HepG2 (cell line): ENCODE data around the gene GTF2A1. TPM values are rescaled to one million over a fixed set of nuclear protein-coding genes. Genes with fewer than 3 reads are reported as not detected.

ENCODE experiments used
- ADNP ChIP-seq: sonication (generic); formaldehyde crosslinking; IDR thresholded peaks from 2 replicates; pipeline ENCODE4 v1.4.0; 2020; ENCODE audit warnings: missing genetic modification reagents
- CC2D1A ChIP-seq: sonication (generic); formaldehyde crosslinking; IDR thresholded peaks from 2 replicates; pipeline ENCODE4 v1.8.1; 2023; ENCODE audit warnings: mild to moderate bottlenecking, missing genetic modification reagents
- ELF3 ChIP-seq: IDR thresholded peaks from 2 replicates; pipeline ENCODE4 v1.6.1; 2016; ENCODE audit warnings: missing genetic modification reagents, missing compliant biosample characterization
- IKZF4 ChIP-seq: sonication (generic); formaldehyde crosslinking; IDR thresholded peaks from 2 replicates; pipeline ENCODE4 v1.5.1; 2020; ENCODE audit warnings: borderline replicate concordance, mild to moderate bottlenecking, low read depth, missing genetic modification reagents; ENCODE audit errors: not compliant biosample characterization
- KMT2A ChIP-seq: sonication (generic); formaldehyde crosslinking; IDR thresholded peaks from 2 replicates; pipeline ENCODE4 v1.4.0; 2020; ENCODE audit warnings: missing genetic modification reagents
- MATR3 ChIP-seq: sonication (generic); formaldehyde crosslinking; IDR thresholded peaks from 2 replicates; pipeline ENCODE4 v1.4.0; 2020; ENCODE audit warnings: missing genetic modification reagents
- MBNL3 ChIP-seq: fragments of 250-450 bp; sonication (Bioruptor Pico); conservative IDR thresholded peaks from 2 replicates; pipeline ENCODE4 v1.8.0; 2022; ENCODE audit warnings: mild to moderate bottlenecking, inconsistent platforms
- MXI1 ChIP-seq: IDR thresholded peaks from 3 replicates; pipeline ENCODE4 v1.6.1; 2012; ENCODE audit warnings: low read depth, low read length, inconsistent platforms, borderline replicate concordance
- NCOA1 ChIP-seq: sonication (generic); formaldehyde crosslinking; IDR thresholded peaks from 2 replicates; pipeline ENCODE4 v1.9.0; 2021; ENCODE audit warnings: missing genetic modification reagents
- PRPF4 ChIP-seq: fragments of 200-400 bp; formaldehyde crosslinking; IDR thresholded peaks from 2 replicates; pipeline ENCODE4 v1.6.1; 2016; ENCODE audit warnings: low read length, low read depth; ENCODE audit not compliant: poor library complexity, severe bottlenecking
- RAD51 ChIP-seq: fragments of 450-650 bp; IDR thresholded peaks from 2 replicates; pipeline ENCODE4 v1.6.1; 2016; ENCODE audit warnings: borderline replicate concordance
- SKI ChIP-seq: fragments of 450-650 bp; IDR thresholded peaks from one replicate; pipeline ENCODE4 v1.6.1; 2018; ENCODE audit warnings: mild to moderate bottlenecking; ENCODE audit not compliant: partially characterized antibody
- ZNF546 ChIP-seq: sonication (generic); formaldehyde crosslinking; conservative IDR thresholded peaks from 2 replicates; pipeline ENCODE4 v1.8.1; 2023; ENCODE audit warnings: mild to moderate bottlenecking, missing genetic modification reagents
- ZNF782 ChIP-seq: sonication (generic); formaldehyde crosslinking; IDR thresholded peaks from 2 replicates; pipeline ENCODE4 v1.4.0; 2020; ENCODE audit warnings: missing genetic modification reagents, mild to moderate bottlenecking, borderline replicate concordance
- ZNF850 ChIP-seq: sonication (generic); formaldehyde crosslinking; conservative IDR thresholded peaks from 2 replicates; pipeline ENCODE4 v1.9.0; 2021; ENCODE audit warnings: mild to moderate bottlenecking, missing genetic modification reagents
- polyA plus RNA-seq, 8 experiments: library from polyadenylated mRNA; depleted of rRNA in 3 of 8; stranded (reverse) in 7 of 8; unstranded in 1 of 8; fragments of >200 nt; fragmentation: Illumina TruSeq in 4 of 8; extraction: Trizol in 4 of 8; gene quantifications; 2 replicates each; pipeline versions ENCODE4 v1.2.1 to v1.2.3, GENCODE V29; 2011 to 2016; ENCODE audit warnings: low read depth in 4 of 8, missing spikeins in 1 of 8, mixed read lengths in 1 of 8; ENCODE audit not compliant: insufficient read depth in 1 of 8
- total RNA-seq, 5 experiments: library from RNA; depleted of rRNA; stranded (reverse); fragments of >200 nt; fragmentation: Illumina TruSeq; extraction: Trizol; gene quantifications; 2 replicates each; pipeline ENCODE4 v1.2.3, GENCODE V29; 2016; ENCODE audit warnings: low read depth in 1 of 5
- TF ChIP-seq, protein P1 (sequence below): sonication (generic); formaldehyde crosslinking; IDR thresholded peaks from 2 replicates; pipeline ENCODE4 v1.4.0; 2020; ENCODE audit warnings: missing genetic modification reagents, borderline replicate concordance
- TF ChIP-seq, protein P2 (sequence below): IDR thresholded peaks from 2 replicates; pipeline ENCODE4 v1.6.1; 2016; ENCODE audit warnings: mild to moderate bottlenecking
- TF ChIP-seq, protein P3 (sequence below): sonication (generic); formaldehyde crosslinking; IDR thresholded peaks from 2 replicates; pipeline ENCODE4 v1.5.0; 2020; ENCODE audit warnings: mild to moderate bottlenecking, missing genetic modification reagents, borderline replicate concordance
- TF ChIP-seq, protein P4 (sequence below): sonication (generic); formaldehyde crosslinking; IDR thresholded peaks from 2 replicates; pipeline ENCODE4 v1.5.0; 2020; ENCODE audit warnings: missing genetic modification reagents, mild to moderate bottlenecking, borderline replicate concordance
- TF ChIP-seq, protein P5 (sequence below): sonication (generic); formaldehyde crosslinking; IDR thresholded peaks from 2 replicates; pipeline ENCODE4 v1.4.0; 2020; ENCODE audit warnings: mild to moderate bottlenecking, missing genetic modification reagents

The GTF2A1 gene
- total and polyA plus RNA-seq, 2 of the 13 experiments (the other 11 are each of a cell fraction or from before 2014, with no cell fraction given) = 14.9 to 17.5 TPM

DNA sequence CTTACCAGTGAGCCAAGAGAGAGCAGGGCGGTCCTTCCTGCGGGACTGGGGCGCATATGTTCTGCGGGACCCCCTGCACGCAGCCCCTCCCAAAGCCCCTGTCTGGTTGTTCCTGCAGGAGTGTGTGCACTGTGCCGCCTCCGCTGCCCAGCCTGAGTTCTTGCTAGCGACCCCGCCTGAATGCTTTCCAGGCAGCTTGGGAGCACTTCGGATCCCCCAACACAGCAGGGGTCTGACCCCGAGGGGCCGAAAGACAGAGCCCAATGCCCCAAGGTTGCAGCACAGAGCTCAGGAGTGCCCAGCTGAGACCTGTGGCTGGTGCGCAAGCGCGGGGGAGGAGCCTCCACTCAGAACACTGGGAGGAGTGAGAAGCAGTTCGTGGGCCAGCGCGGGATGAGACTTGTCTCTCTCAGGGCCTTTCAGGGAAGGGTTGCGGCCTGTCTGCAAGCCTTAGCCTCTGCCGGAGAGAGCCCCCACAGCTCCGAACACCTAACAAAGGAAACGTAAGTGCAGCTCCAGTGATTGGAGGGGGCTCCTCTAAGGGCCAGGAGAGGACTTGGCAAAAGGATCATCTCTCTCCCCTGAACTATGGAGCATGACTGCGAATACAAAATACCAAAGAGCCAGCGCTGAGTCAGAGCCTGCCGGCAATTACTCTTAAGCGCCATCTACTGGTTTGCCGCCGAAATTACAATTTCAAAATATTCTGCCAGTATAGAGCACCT is 50.5 kb downstream of the GTF2A1 start (continued):
- TF ChIP-seq, protein P1, sequence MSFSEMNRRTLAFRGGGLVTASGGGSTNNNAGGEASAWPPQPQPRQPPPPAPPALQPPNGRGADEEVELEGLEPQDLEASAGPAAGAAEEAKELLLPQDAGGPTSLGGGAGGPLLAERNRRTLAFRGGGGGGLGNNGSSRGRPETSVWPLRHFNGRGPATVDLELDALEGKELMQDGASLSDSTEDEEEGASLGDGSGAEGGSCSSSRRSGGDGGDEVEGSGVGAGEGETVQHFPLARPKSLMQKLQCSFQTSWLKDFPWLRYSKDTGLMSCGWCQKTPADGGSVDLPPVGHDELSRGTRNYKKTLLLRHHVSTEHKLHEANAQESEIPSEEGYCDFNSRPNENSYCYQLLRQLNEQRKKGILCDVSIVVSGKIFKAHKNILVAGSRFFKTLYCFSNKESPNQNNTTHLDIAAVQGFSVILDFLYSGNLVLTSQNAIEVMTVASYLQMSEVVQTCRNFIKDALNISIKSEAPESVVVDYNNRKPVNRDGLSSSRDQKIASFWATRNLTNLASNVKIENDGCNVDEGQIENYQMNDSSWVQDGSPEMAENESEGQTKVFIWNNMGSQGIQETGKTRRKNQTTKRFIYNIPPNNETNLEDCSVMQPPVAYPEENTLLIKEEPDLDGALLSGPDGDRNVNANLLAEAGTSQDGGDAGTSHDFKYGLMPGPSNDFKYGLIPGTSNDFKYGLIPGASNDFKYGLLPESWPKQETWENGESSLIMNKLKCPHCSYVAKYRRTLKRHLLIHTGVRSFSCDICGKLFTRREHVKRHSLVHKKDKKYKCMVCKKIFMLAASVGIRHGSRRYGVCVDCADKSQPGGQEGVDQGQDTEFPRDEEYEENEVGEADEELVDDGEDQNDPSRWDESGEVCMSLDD (CRISPR knock-in tag) = no peak
- TF ChIP-seq ZNF546 (CRISPR knock-in tag) (peak; percentile 61; the same call in 1 of the 2 replicates), RAD51 (no peak), ZNF850 (CRISPR knock-in tag) (no peak), MBNL3 (CRISPR knock-in tag) (no peak), ELF3 (peak; percentile 16; the same call in 1 of the 2 replicates), NCOA1 (peak; percentile 84; the same call in 1 of the 2 replicates), IKZF4 (CRISPR knock-in tag) (no peak), PRPF4 (no peak), SKI (no peak), MXI1 (0 out of 3 replicates have a peak, but pooled peaks have one; percentile 13), ZNF782 (CRISPR knock-in tag) (peak; percentile 78; the same call in 1 of the 2 replicates), KMT2A (peak; percentile 24; the same call in 1 of the 2 replicates), MATR3 (CRISPR knock-in tag) (no peak), ADNP (CRISPR knock-in tag) (no peak), CC2D1A (CRISPR knock-in tag) (no peak)
- TF ChIP-seq, protein P2, sequence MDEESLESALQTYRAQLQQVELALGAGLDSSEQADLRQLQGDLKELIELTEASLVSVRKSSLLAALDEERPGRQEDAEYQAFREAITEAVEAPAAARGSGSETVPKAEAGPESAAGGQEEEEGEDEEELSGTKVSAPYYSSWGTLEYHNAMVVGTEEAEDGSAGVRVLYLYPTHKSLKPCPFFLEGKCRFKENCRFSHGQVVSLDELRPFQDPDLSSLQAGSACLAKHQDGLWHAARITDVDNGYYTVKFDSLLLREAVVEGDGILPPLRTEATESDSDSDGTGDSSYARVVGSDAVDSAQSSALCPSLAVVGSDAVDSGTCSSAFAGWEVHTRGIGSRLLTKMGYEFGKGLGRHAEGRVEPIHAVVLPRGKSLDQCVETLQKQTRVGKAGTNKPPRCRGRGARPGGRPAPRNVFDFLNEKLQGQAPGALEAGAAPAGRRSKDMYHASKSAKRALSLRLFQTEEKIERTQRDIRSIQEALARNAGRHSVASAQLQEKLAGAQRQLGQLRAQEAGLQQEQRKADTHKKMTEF (CRISPR knock-in tag) = peak; percentile 28; the same call in 1 of the 2 replicates
- TF ChIP-seq, protein P3, sequence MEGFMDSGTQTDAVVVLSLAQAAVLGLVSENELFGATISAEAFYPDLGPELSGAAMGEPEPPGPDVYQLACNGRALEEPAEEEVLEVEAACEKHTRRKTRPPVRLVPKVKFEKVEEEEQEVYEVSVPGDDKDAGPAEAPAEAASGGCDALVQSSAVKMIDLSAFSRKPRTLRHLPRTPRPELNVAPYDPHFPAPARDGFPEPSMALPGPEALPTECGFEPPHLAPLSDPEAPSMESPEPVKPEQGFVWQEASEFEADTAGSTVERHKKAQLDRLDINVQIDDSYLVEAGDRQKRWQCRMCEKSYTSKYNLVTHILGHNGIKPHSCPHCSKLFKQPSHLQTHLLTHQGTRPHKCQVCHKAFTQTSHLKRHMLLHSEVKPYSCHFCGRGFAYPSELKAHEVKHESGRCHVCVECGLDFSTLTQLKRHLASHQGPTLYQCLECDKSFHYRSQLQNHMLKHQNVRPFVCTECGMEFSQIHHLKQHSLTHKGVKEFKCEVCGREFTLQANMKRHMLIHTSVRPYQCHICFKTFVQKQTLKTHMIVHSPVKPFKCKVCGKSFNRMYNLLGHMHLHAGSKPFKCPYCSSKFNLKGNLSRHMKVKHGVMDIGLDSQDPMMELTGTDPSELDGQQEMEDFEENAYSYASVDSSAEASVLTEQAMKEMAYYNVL (CRISPR knock-in tag) = no peak
- TF ChIP-seq, protein P4, sequence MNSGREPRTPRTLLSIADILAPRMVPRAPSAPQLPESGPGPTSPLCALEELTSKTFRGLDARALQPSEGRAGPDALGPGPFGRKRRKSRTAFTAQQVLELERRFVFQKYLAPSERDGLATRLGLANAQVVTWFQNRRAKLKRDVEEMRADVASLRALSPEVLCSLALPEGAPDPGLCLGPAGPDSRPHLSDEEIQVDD = no peak
- TF ChIP-seq, protein P5, sequence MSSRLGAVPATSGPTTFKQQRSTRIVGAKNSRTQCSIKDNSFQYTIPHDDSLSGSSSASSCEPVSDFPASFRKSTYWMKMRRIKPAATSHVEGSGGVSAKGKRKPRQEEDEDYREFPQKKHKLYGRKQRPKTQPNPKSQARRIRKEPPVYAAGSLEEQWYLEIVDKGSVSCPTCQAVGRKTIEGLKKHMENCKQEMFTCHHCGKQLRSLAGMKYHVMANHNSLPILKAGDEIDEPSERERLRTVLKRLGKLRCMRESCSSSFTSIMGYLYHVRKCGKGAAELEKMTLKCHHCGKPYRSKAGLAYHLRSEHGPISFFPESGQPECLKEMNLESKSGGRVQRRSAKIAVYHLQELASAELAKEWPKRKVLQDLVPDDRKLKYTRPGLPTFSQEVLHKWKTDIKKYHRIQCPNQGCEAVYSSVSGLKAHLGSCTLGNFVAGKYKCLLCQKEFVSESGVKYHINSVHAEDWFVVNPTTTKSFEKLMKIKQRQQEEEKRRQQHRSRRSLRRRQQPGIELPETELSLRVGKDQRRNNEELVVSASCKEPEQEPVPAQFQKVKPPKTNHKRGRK (CRISPR knock-in tag) = no peak
